Stomach (tissue), 4 donors: Measurements from ENCODE around the gene GRIK5.

Experiments
- CTCF ChIP-seq, 7 experiments: fragments of 450-650 bp in 4 of 7; fragments of 200-600 bp in 3 of 7; sonication (generic) in 3 of 7; IDR thresholded peaks; one replicate each; pipeline ENCODE4 v1.5.1; 2016 to 2019; ENCODE audit warnings: antibody characterized with exemption in 7 of 7, control low read depth in 2 of 7, mild to moderate bottlenecking in 1 of 7
- POLR2A ChIP-seq, 4 donors: fragments of 450-650 bp; IDR thresholded peaks; one replicate each; pipeline ENCODE4 v1.6.1; 2016; ENCODE audit warnings: antibody characterized with exemption in 4 of 4, control low read depth in 2 of 4, mild to moderate bottlenecking in 1 of 4, moderate library complexity in 1 of 4
- POLR2AphosphoS5 ChIP-seq, 3 donors: sonication (generic); formaldehyde crosslinking; IDR thresholded peaks; one replicate each; pipeline ENCODE4 v1.6.1; 2016; ENCODE audit warnings: antibody characterized with exemption in 3 of 3

DNA sequence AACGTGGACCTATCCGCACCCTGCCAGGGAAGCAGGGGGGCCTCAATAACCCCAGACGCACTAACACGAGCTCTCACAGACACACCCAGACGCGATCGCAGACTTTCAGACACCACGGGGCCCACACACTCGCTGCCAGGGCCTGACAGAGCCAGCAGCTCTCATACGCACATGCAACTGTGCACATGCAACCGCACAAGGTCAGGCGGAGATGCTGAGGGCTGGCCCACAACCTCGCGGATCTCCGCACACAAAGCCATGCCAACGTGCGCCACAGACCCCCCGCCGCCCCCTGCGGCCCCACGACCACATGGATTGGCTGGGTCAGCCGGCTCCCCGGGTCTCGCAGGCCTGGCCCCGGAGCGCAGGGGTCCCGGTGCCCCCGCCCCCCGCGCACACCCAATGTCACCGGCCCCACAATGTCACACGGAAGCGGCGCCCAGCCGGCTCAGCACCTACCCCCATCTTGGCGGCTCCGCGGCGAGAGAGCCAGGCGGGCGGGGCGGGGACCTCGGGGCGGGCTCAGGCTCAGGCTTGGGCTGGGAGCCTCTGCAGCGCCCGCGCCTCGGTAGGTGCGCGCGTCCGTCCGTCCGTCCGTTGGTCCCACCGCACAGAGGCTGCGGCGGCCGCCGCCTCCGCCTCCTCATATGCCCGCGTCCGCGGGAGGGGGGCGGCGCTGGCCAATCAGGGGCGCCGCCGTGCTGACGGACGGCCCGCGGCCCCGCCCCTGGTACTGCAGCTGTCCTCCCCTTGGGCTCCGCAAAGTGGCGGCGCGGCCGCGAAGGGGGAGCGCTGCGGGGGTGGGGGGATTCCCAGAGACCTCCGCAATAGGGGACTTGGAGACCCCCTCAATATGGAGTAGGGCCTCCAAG lies 76.2 kb downstream of the GRIK5 start, which contains the start of gene ATP1A3:
- TF ChIP-seq POLR2AphosphoS5 (IDR thresholded peaks at IDR 0.05): no peak
- no peak for TF ChIP-seq POLR2A (IDR thresholded peaks at IDR 0.05)
- TF ChIP-seq CTCF (IDR thresholded peaks at IDR 0.05): no peak
